Fibroblast of the aortic adventitia (primary cell): Measurements from ENCODE around the gene CREBZF. TPM values are rescaled to one million over a fixed set of nuclear protein-coding genes. Genes with fewer than 3 reads are reported as not detected.
A peak's percentile ranks its signal among the peaks of the same experiment; 100 is the strongest.

Source experiments
- DNase-seq: peaks from one replicate; pipeline ENCODE4 v3.0.0-alpha.2; 2010; ENCODE audit warnings: low read depth
- H3K4me3 ChIP-seq: 2 replicates; pipeline ENCODE4 v1.5.1; 2011; ENCODE audit warnings: low read depth, mild to moderate bottlenecking, control low read depth, low read length, moderate library complexity
- CTCF ChIP-seq: IDR thresholded peaks from 2 replicates; pipeline ENCODE4 v1.5.1; 2011; ENCODE audit warnings: mild to moderate bottlenecking, low read length, control low read depth, inconsistent platforms; ENCODE audit not compliant: insufficient read depth
- total RNA-seq: library from RNA; depleted of rRNA; stranded (reverse); fragments of >200 nt; gene quantifications from 2 replicates; pipeline ENCODE4 v1.2.3, GENCODE V29; 2012; ENCODE audit warnings: low replicate concordance

The CREBZF gene
- 33.1 and 50.9 TPM in 2 replicates for total RNA-seq

- no peak for TF ChIP-seq CTCF
- peak within 1 kb of the TSS; percentile 93 for H3K4me3 ChIP-seq
- DNase-seq, result peak; percentile 95
Observed at GRCh38 chr11:85664615-85665481, at the start of gene CREBZF. Gene CREBZF (minus strand): TSS chr11:85665129. CDS start chr11:85664875, 254 bp downstream.

GRCh38 chr11:85712953-85713352 is 48.0 kb upstream of the CREBZF start:
- H3K4me3 ChIP-seq, result no peak overlapping the region
- DNase-seq, result no peak
- TF ChIP-seq CTCF, result no peak

- no peak for DNase-seq
- H3K4me3 ChIP-seq, result no peak overlapping the region
- TF ChIP-seq CTCF, result no peak
Observed at GRCh38 chr11:85710917-85711316, 46.0 kb upstream of the CREBZF start.

GRCh38 chr11:85709941-85710702 is 45.2 kb upstream of the CREBZF start:
- no peak overlapping the region for H3K4me3 ChIP-seq
- DNase-seq, result no peak
- no peak for TF ChIP-seq CTCF

GRCh38 chr11:85705800-85706199 is 40.9 kb upstream of the CREBZF start:
- TF ChIP-seq CTCF, result no peak
- no peak overlapping the region for H3K4me3 ChIP-seq
- DNase-seq, result peak; percentile 41

GRCh38 chr11:85704967-85705366 is 40.0 kb upstream of the CREBZF start:
- no peak for DNase-seq
- no peak overlapping the region for H3K4me3 ChIP-seq
- no peak for TF ChIP-seq CTCF
